B cell (primary cell): ENCODE data around the gene KCNK2. TPM values are rescaled to one million over a fixed set of nuclear protein-coding genes. Genes with fewer than 3 reads are reported as not detected.

ENCODE experiments used
- ATAC-seq: fragments of 200-7000 bp; cut with Tn5 transposase; one replicate; pipeline ENCODE4 v1.10.0; 2021; ENCODE audit warnings: low read depth, mild to moderate bottlenecking, moderate number of reproducible peaks, moderate library complexity
- CTCF ChIA-PET: fragments of 350-600 bp; sonication (Branson Sonifier 250); formaldehyde crosslinking; loops from one replicate; lab custom pipeline; 2021; ENCODE audit warnings: antibody characterized with exemption, inconsistent platforms; lab: Charles Lee
- POLR2A ChIA-PET: fragments of 350-600 bp; sonication (Branson Sonifier 250); formaldehyde crosslinking; loops from one replicate; lab custom pipeline; 2021; ENCODE audit warnings: antibody characterized with exemption; lab: Charles Lee
- DNase-seq: peaks from one replicate; pipeline ENCODE4 v3.0.0; 2013
- H2AFZ ChIP-seq: 2 replicates; pipeline ENCODE4 v1.6.1; 2012; ENCODE audit warnings: mild to moderate bottlenecking, low read depth, low read length; ENCODE audit not compliant: insufficient read depth, poor library complexity, severe bottlenecking
- H3K27ac ChIP-seq, 2 donors: 1 replicate in 1 of 2; 2 replicates in 1 of 2; pipeline ENCODE4 v1.5.1; 2012 to 2013; ENCODE audit warnings: low read length in 2 of 2, mild to moderate bottlenecking in 2 of 2, moderate library complexity in 1 of 2
- H3K27me3 ChIP-seq, 4 experiments: fragments of 200-600 bp in 1 of 4; sonication (generic) in 1 of 4; replicated peaks in 1 of 4; 1 replicate in 2 of 4; 2 replicates in 2 of 4; pipeline versions ENCODE4 v1.6.1 to v1.7.0; 2013 to 2016; ENCODE audit warnings: low read length in 3 of 4, mild to moderate bottlenecking in 2 of 4, mixed read lengths in 1 of 4, moderate library complexity in 1 of 4; ENCODE audit not compliant: insufficient read depth in 4 of 4, control insufficient read depth in 3 of 4; ENCODE audit errors: control extremely low read depth in 1 of 4
- H3K36me3 ChIP-seq, 2 experiments: replicated peaks in 1 of 2; 1 replicate in 1 of 2; 2 replicates in 1 of 2; pipeline versions ENCODE4 v1.6.1 to v1.7.1; 2013; ENCODE audit warnings: low read length in 1 of 2; ENCODE audit not compliant: insufficient read depth in 2 of 2, control insufficient read depth in 1 of 2; ENCODE audit errors: control extremely low read depth in 1 of 2, extremely low read depth in 1 of 2
- H3K4me1 ChIP-seq, 2 donors: fragments of 200-600 bp in 1 of 2; sonication (generic) in 1 of 2; 1 replicate in 1 of 2; 2 replicates in 1 of 2; pipeline versions ENCODE4 v1.5.1 to v1.6.1; 2013 to 2017; ENCODE audit warnings: low read length in 2 of 2; ENCODE audit not compliant: control insufficient read depth in 2 of 2, insufficient read depth in 2 of 2
- H3K4me2 ChIP-seq: replicated peaks from 2 replicates; pipeline ENCODE3; 2012; ENCODE audit warnings: mild to moderate bottlenecking, low read depth, low read length; ENCODE audit not compliant: poor library complexity, severe bottlenecking
- H3K4me3 ChIP-seq, 5 experiments: fragments of 200-600 bp in 1 of 5; sonication (generic) in 1 of 5; 1 replicate in 3 of 5; 2 replicates in 2 of 5; pipeline versions ENCODE4 v1.5.1 to v1.7.0; 2011 to 2016; ENCODE audit warnings: low read length in 4 of 5, mild to moderate bottlenecking in 4 of 5, low read depth in 2 of 5, control low read depth in 1 of 5, moderate library complexity in 1 of 5; ENCODE audit not compliant: insufficient read depth in 1 of 5; ENCODE audit errors: control extremely low read depth in 1 of 5, extremely low read depth in 1 of 5
- H3K79me2 ChIP-seq: fragments of 200-600 bp; sonication (generic); one replicate; pipeline ENCODE4 v1.6.0; 2016; ENCODE audit warnings: low read length; ENCODE audit not compliant: control insufficient read depth, insufficient read depth
- H3K9ac ChIP-seq: fragments of 200-600 bp; sonication (generic); 2 replicates; pipeline ENCODE4 v1.6.1; 2017; ENCODE audit warnings: mild to moderate bottlenecking, low read length, moderate library complexity
- H3K9me3 ChIP-seq, 3 donors: one replicate each; pipeline versions ENCODE4 v1.6.1 to v1.7.1; 2013; ENCODE audit warnings: low read length in 2 of 3; ENCODE audit not compliant: control insufficient read depth in 2 of 3, insufficient read depth in 1 of 3; ENCODE audit errors: control extremely low read depth in 1 of 3
- H4K20me1 ChIP-seq: 2 replicates; pipeline ENCODE4 v1.6.0; 2012; ENCODE audit warnings: mild to moderate bottlenecking, low read length; ENCODE audit not compliant: insufficient read depth, control insufficient read depth, poor library complexity, severe bottlenecking
- H3K27ac Mint-ChIP-seq: one replicate; pipeline ENCODE4 v1.8.0; 2021; ENCODE audit warnings: mixed read lengths
- H3K27me3 Mint-ChIP-seq: one replicate; pipeline ENCODE4 v1.8.0; 2021; ENCODE audit warnings: mixed read lengths
- H3K4me1 Mint-ChIP-seq: one replicate; pipeline ENCODE4 v1.8.0; 2021; ENCODE audit warnings: mixed read lengths
- H3K4me3 Mint-ChIP-seq: one replicate; pipeline ENCODE4 v1.8.0; 2021; ENCODE audit warnings: mixed read lengths
- H3K9me3 Mint-ChIP-seq: one replicate; pipeline ENCODE4 v1.8.0; 2022; ENCODE audit warnings: mixed read lengths; ENCODE audit not compliant: insufficient read depth
- CTCF ChIP-seq: fragments of 200-600 bp; IDR thresholded peaks from one replicate; pipeline ENCODE4 v1.8.0; 2022; ENCODE audit warnings: antibody characterized with exemption, mild to moderate bottlenecking
- EZH2 ChIP-seq: IDR thresholded peaks from 2 replicates; pipeline ENCODE4 v1.6.1; 2012; ENCODE audit warnings: borderline replicate concordance, low read depth, mild to moderate bottlenecking, moderate library complexity, low read length; ENCODE audit not compliant: insufficient read depth, poor library complexity, severe bottlenecking
- WGBS: methylation state at CpG from one replicate; pipeline ENCODE4 v1.1.5; 2013; ENCODE audit warnings: missing lambda C conversion rate; ENCODE audit not compliant: insufficient coverage; 5-methylcytosine and 5-hydroxymethylcytosine counted together
- intact Hi-C: fragments of 100-400 bp; cut with micrococcal nuclease; formaldehyde crosslinking; loops from one replicate; pipeline ENCODE4 v1.10.0; 2022
- polyA plus RNA-seq: library from polyadenylated mRNA; depleted of rRNA; stranded (reverse); fragments of >200 nt; gene quantifications from 2 replicates; pipeline ENCODE4 v1.2.3, GENCODE V29; 2012
- total RNA-seq, 2 donors: library from RNA; stranded (reverse); fragments of 120-200 nt in 1 of 2; gene quantifications; 1 replicate in 1 of 2; 2 replicates in 1 of 2; pipeline versions ENCODE4 v1.2.3 to v1.2.4, GENCODE V29; 2013 to 2022

Gene KCNK2
- total and polyA plus RNA-seq, 2 donors (not counting 1 experiment from before 2014, with no cell fraction given): not detected

GRCh38 chr1:215119056-215119455 is 36.5 kb downstream of the KCNK2 start:
- no peak overlapping the region for H2AFZ ChIP-seq
- no peaks in the 10 kb centered on the region for H3K36me3 ChIP-seq
- no peaks in the 10 kb centered on the region for H3K27me3 Mint-ChIP-seq
- DNase-seq (no peak), ATAC-seq (no peak)
- no peaks in the 10 kb centered on the region for H3K4me1 ChIP-seq
- H3K4me3 ChIP-seq: no peak overlapping the region
- CTCF ChIA-PET: no interaction called here
- peaks cover 2% of the 10 kb centered on the region for H3K9me3 Mint-ChIP-seq
- H3K4me3 Mint-ChIP-seq: no peak overlapping the region
- no peak overlapping the region for H3K4me2 ChIP-seq
- H3K9me3 ChIP-seq: no peaks in the 10 kb centered on the region
- H3K4me1 Mint-ChIP-seq: no peaks in the 10 kb centered on the region
- intact Hi-C loops: no loop called here
- H3K27ac Mint-ChIP-seq: no peak overlapping the region
- no peak overlapping the region for H3K9ac ChIP-seq
- H3K27me3 ChIP-seq: no peaks in the 10 kb centered on the region
- H3K27ac ChIP-seq: no peak overlapping the region
- POLR2A ChIA-PET: no interaction called here
- no peak for TF ChIP-seq EZH2
- TF ChIP-seq CTCF: no peak
- no peaks in the 10 kb centered on the region for H3K79me2 ChIP-seq
- H4K20me1 ChIP-seq: no peaks in the 10 kb centered on the region

- Mint-ChIP-seq H3K4me1 (no peaks in the 10 kb centered on the region), H3K27ac (no peak overlapping the region), H3K4me3 (no peak overlapping the region), H3K27me3 (no peaks in the 10 kb centered on the region), H3K9me3 (peaks cover 2% of the 10 kb centered on the region)
- DNase-seq: no peak
- no peak overlapping the region for H3K4me3 ChIP-seq
- H3K4me1 ChIP-seq: no peaks in the 10 kb centered on the region
- WGBS: no CpG with 5 or more reads among the region's 3 CpGs
- H3K79me2 ChIP-seq: no peaks in the 10 kb centered on the region
- POLR2A ChIA-PET: no interaction called here
- no peak overlapping the region for H3K27ac ChIP-seq
- CTCF ChIA-PET: no interaction called here
- H4K20me1 ChIP-seq: no peaks in the 10 kb centered on the region
- no peak for TF ChIP-seq CTCF
- no peak for TF ChIP-seq EZH2
- no peaks in the 10 kb centered on the region for H3K36me3 ChIP-seq
- H3K4me2 ChIP-seq: no peak overlapping the region
- no peaks in the 10 kb centered on the region for H3K9me3 ChIP-seq
- H2AFZ ChIP-seq: no peak overlapping the region
- intact Hi-C loops: no loop called here
- no peak for ATAC-seq
- H3K9ac ChIP-seq: no peak overlapping the region
- no peaks in the 10 kb centered on the region for H3K27me3 ChIP-seq
These were observed 37.3 kb downstream of the KCNK2 start for GRCh38 chr1:215119719-215120365.
